H1 (cell line): ENCODE measurements around the gene ISG15. TPM values are rescaled to one million over a fixed set of nuclear protein-coding genes. Genes with fewer than 3 reads are reported as not detected.

Experiments used
- CTCF ChIA-PET: fragments of 300-600 bp; sonication (Branson Sonifier 250); formaldehyde crosslinking; loops from one replicate; lab custom pipeline; 2021; ENCODE audit not compliant: partially characterized antibody; lab: Charles Lee
- POLR2A ChIA-PET: fragments of 300-600 bp; sonication (Branson Sonifier 250); formaldehyde crosslinking; loops from one replicate; lab custom pipeline; 2021; ENCODE audit warnings: inconsistent platforms; ENCODE audit not compliant: partially characterized antibody; lab: Charles Lee
- DNase-seq, 2 experiments: peaks; one replicate each; pipeline versions ENCODE4 v3.0.0 to v3.0.0-alpha.2; 2010 to 2022; ENCODE audit warnings: low spot score in 2 of 2, low read depth in 1 of 2, mixed read lengths in 1 of 2
- FAIRE-seq: peaks from 2 replicates; lab custom pipeline; 2011; peaks lifted over from hg19 to GRCh38; lab: Jason Lieb, UNC
- H2AFZ ChIP-seq: 2 replicates; pipeline ENCODE4 v1.8.1; 2012; ENCODE audit warnings: low read length, inconsistent platforms
- H2AK5ac ChIP-seq: 2 replicates; pipeline ENCODE4 v1.6.1; 2013; ENCODE audit warnings: low read depth, low read length
- H2BK120ac ChIP-seq: replicated peaks from 2 replicates; pipeline ENCODE3; 2013; ENCODE audit warnings: low read depth, low read length, inconsistent platforms
- H2BK12ac ChIP-seq: 2 replicates; pipeline ENCODE4 v1.6.1; 2013; ENCODE audit warnings: low read depth, low read length
- H2BK15ac ChIP-seq: 2 replicates; pipeline ENCODE4 v1.6.1; 2013; ENCODE audit warnings: low read length
- H2BK20ac ChIP-seq: 2 replicates; pipeline ENCODE4 v1.6.1; 2013; ENCODE audit warnings: low read length
- H2BK5ac ChIP-seq: 2 replicates; pipeline ENCODE4 v1.6.1; 2013; ENCODE audit warnings: low read depth, low read length
- H3K14ac ChIP-seq: 2 replicates; pipeline ENCODE4 v1.6.1; 2013; ENCODE audit warnings: inconsistent platforms; ENCODE audit not compliant: insufficient read length
- H3K18ac ChIP-seq: 2 replicates; pipeline ENCODE4 v1.6.1; 2013; ENCODE audit warnings: low read length; ENCODE audit errors: extremely low read depth
- H3K23ac ChIP-seq: 2 replicates; pipeline ENCODE4 v1.6.1; 2013; ENCODE audit warnings: inconsistent platforms; ENCODE audit not compliant: insufficient read length
- H3K23me2 ChIP-seq: 2 replicates; pipeline ENCODE4 v1.6.1; 2013; ENCODE audit warnings: low read depth, low read length
- H3K27ac ChIP-seq: 2 replicates; pipeline ENCODE4 v1.6.1; 2011; ENCODE audit warnings: low read depth, low read length, inconsistent platforms
- H3K27me3 ChIP-seq, 4 experiments: replicated peaks in 1 of 4; 1 replicate in 1 of 4; 2 replicates in 3 of 4; pipeline versions ENCODE4 v1.6.1 to v1.8.1; 2011 to 2013; ENCODE audit warnings: low read length in 3 of 4, mild to moderate bottlenecking in 3 of 4, inconsistent platforms in 2 of 4, mixed read lengths in 2 of 4, moderate library complexity in 1 of 4; ENCODE audit not compliant: control insufficient read depth in 3 of 4, insufficient read depth in 3 of 4; ENCODE audit errors: extremely low read depth in 1 of 4
- H3K36me3 ChIP-seq, 4 experiments: 2 replicates each; pipeline versions ENCODE4 v1.6.1 to v1.8.1; 2011 to 2013; ENCODE audit warnings: mild to moderate bottlenecking in 4 of 4, low read length in 3 of 4, moderate library complexity in 2 of 4, control low read depth in 1 of 4, inconsistent platforms in 1 of 4; ENCODE audit not compliant: insufficient read depth in 4 of 4, control insufficient read depth in 2 of 4
- H3K4ac ChIP-seq: replicated peaks from 2 replicates; pipeline ENCODE3; 2013; ENCODE audit warnings: low read length, low read depth, mixed read lengths, inconsistent platforms; ENCODE audit not compliant: insufficient read length
- H3K4me1 ChIP-seq, 4 experiments: replicated peaks in 1 of 4; 1 replicate in 1 of 4; 2 replicates in 3 of 4; pipeline versions ENCODE4 v1.6.1 to v1.8.1; 2011 to 2013; ENCODE audit warnings: low read length in 3 of 4, inconsistent platforms in 2 of 4, mixed read lengths in 1 of 4; ENCODE audit not compliant: insufficient read depth in 4 of 4, control insufficient read depth in 3 of 4
- H3K4me2 ChIP-seq, 2 experiments: 2 replicates each; pipeline versions ENCODE4 v1.6.1 to v1.8.1; 2011 to 2013; ENCODE audit warnings: low read depth in 2 of 2, low read length in 2 of 2, control low read depth in 1 of 2, inconsistent platforms in 1 of 2, mild to moderate bottlenecking in 1 of 2; ENCODE audit not compliant: insufficient read depth in 1 of 2
- H3K4me3 ChIP-seq, 4 experiments: fragments of 200-600, 300-600 bp in 1 of 4; sonication (generic), shearing (Covaris generic), sonication (Bioruptor Twin) in 1 of 4; 2 replicates each; pipeline versions ENCODE4 v1.5.1 to v1.8.1; 2011 to 2016; ENCODE audit warnings: low read length in 4 of 4, low read depth in 3 of 4, control low read depth in 2 of 4, inconsistent platforms in 2 of 4, mild to moderate bottlenecking in 2 of 4, mixed read lengths in 1 of 4, moderate library complexity in 1 of 4; ENCODE audit not compliant: insufficient read depth in 2 of 4; ENCODE audit errors: extremely low read depth in 1 of 4
- H3K56ac ChIP-seq: replicated peaks from 2 replicates; pipeline ENCODE3; 2013; ENCODE audit warnings: low read depth, mild to moderate bottlenecking, mixed read lengths, low read length, inconsistent platforms; ENCODE audit not compliant: insufficient read length
- H3K79me1 ChIP-seq: 2 replicates; pipeline ENCODE4 v1.6.1; 2013; ENCODE audit warnings: low read depth, low read length, control low read depth
- H3K79me2 ChIP-seq, 2 experiments: 2 replicates each; pipeline versions ENCODE4 v1.6.1 to v1.8.1; 2012 to 2013; ENCODE audit warnings: low read length in 2 of 2, mild to moderate bottlenecking in 2 of 2, inconsistent platforms in 1 of 2; ENCODE audit not compliant: insufficient read depth in 2 of 2, control insufficient read depth in 1 of 2
- H3K9ac ChIP-seq, 4 experiments: replicated peaks in 1 of 4; 1 replicate in 1 of 4; 2 replicates in 3 of 4; pipeline versions ENCODE4 v1.6.1 to v1.8.1; 2011 to 2013; ENCODE audit warnings: low read depth in 3 of 4, low read length in 3 of 4, control low read depth in 2 of 4, mild to moderate bottlenecking in 2 of 4, moderate library complexity in 2 of 4, inconsistent platforms in 1 of 4; ENCODE audit errors: extremely low read depth in 1 of 4
- H3K9me3 ChIP-seq, 2 experiments: 2 replicates each; pipeline versions ENCODE4 v1.6.1 to v1.8.1; 2012 to 2013; ENCODE audit warnings: mild to moderate bottlenecking in 2 of 2, moderate library complexity in 2 of 2, control low read depth in 1 of 2, inconsistent platforms in 1 of 2, low read depth in 1 of 2, low read length in 1 of 2, mixed read lengths in 1 of 2; ENCODE audit not compliant: insufficient read depth in 2 of 2
- H4K20me1 ChIP-seq, 2 experiments: replicated peaks in 1 of 2; 2 replicates each; pipeline versions ENCODE3 to v1.8.1; 2011 to 2013; ENCODE audit warnings: inconsistent platforms in 2 of 2, low read length in 2 of 2, mild to moderate bottlenecking in 1 of 2; ENCODE audit not compliant: insufficient read depth in 2 of 2, control insufficient read depth in 1 of 2
- H4K5ac ChIP-seq: 2 replicates; pipeline ENCODE4 v1.6.1; 2013; ENCODE audit warnings: low read length, low read depth, mixed read lengths, inconsistent platforms; ENCODE audit not compliant: insufficient read length
- H4K8ac ChIP-seq: 2 replicates; pipeline ENCODE4 v1.8.0; 2013; ENCODE audit warnings: mild to moderate bottlenecking, moderate library complexity, low read length, inconsistent platforms; ENCODE audit not compliant: insufficient read depth; ENCODE audit errors: extremely low read depth
- H4K91ac ChIP-seq: replicated peaks from 2 replicates; pipeline ENCODE3; 2013; ENCODE audit warnings: low read length, mixed read lengths, inconsistent platforms; ENCODE audit not compliant: insufficient read length
- JUND ChIP-seq: IDR thresholded peaks from 2 replicates; pipeline ENCODE4 v1.6.1; 2011; ENCODE audit warnings: mild to moderate bottlenecking, improper control_type of control experiment, low read length
- KDM5A ChIP-seq: fragments of 200-600 bp; IDR thresholded peaks from 2 replicates; pipeline ENCODE4 v1.7.1; 2012; ENCODE audit warnings: mild to moderate bottlenecking, low read length, inconsistent platforms, mixed read lengths
- whole genome bisulfite sequencing, 2 experiments: shearing (Covaris generic) in 1 of 2; methylation state at CpG; one replicate each; pipeline versions ENCODE4 v1.1.6 to v1.1.7; 2013 to 2015; ENCODE audit warnings: low lambda C conversion rate in 2 of 2, mixed read lengths in 2 of 2, inconsistent platforms in 1 of 2, low coverage in 1 of 2, missing lambda C conversion rate in 1 of 2; ENCODE audit not compliant: insufficient replicate concordance in 2 of 2, insufficient coverage in 1 of 2, insufficient read length in 1 of 2; ENCODE audit errors: extremely low coverage in 1 of 2, missing lambda C conversion rate in 1 of 2; 5-methylcytosine and 5-hydroxymethylcytosine counted together
- polyA plus RNA-seq, 7 experiments: library from polyadenylated mRNA; depleted of rRNA in 3 of 7; stranded (reverse) in 5 of 7; unstranded in 2 of 7; fragments of >200 nt in 5 of 7; fragments of 200-250 nt in 2 of 7; gene quantifications; 1 replicate in 5 of 7; 2 replicates in 1 of 7; 4 replicates in 1 of 7; pipeline versions ENCODE4 v1.2.1 to v1.2.3, GENCODE V29; 2011 to 2013; ENCODE audit warnings: missing spikeins in 2 of 7, mixed read lengths in 2 of 7
- total RNA-seq: library from RNA; stranded (reverse); fragmentation: NEBNext Ultra II Directional; extraction: Animal tissue kit (Norgen Biotek cat#: 25700); gene quantifications from 2 replicates; pipeline ENCODE4 v1.2.1, GENCODE V29; 2021

Gene ISG15
- total and polyA plus RNA-seq, 2 of the 8 experiments (the other 6 are each of a cell fraction or from before 2014, with no cell fraction given): 29.3 to 121 TPM

GRCh38 chr1:981491-981954 is 31.8 kb upstream of the ISG15 start:
- CTCF ChIA-PET: interaction anchor here (0.5 to 6.9 kb wide), 15 partner anchors 9 to 310 kb away, joined by 3 to 86 read pairs (median 7); partner anchors contain the start of genes HES4 and ISG15
- H4K8ac ChIP-seq: no peak overlapping the region; the same call in 1 of the 2 replicates

More at GRCh38 chr1:981491-981954, 31.8 kb upstream of the ISG15 start:
- no peaks in the 10 kb centered on the region; a peak in 1 of 7 replicates for H3K4me1 ChIP-seq
- no peaks in the 10 kb centered on the region for H3K9me3 ChIP-seq
- peaks cover 0 to 25% (median 15%) of the 10 kb centered on the region in 4 experiments; a peak in 5 of 7 replicates for H3K27me3 ChIP-seq
- no peak overlapping the region for H2AFZ ChIP-seq
- no peak overlapping the region for H3K4ac ChIP-seq
- H3K4me3 ChIP-seq: no peak overlapping the region
- no peak overlapping the region for H3K9ac ChIP-seq
- H3K4me2 ChIP-seq: no peak overlapping the region
- H3K27ac ChIP-seq: no peak overlapping the region
- H4K20me1 ChIP-seq: peaks cover 0 to 8% of the 10 kb centered on the region in 2 experiments
- no peaks in the 10 kb centered on the region for H3K79me1 ChIP-seq
- no peaks in the 10 kb centered on the region; the same call in 1 of the 2 replicates for H3K23me2 ChIP-seq
- no peak overlapping the region for H2BK15ac ChIP-seq
- no peak overlapping the region for H3K56ac ChIP-seq
- FAIRE-seq: no peak
- 82% methylated on average over 14 of the region's 21 CpGs; no CpG with 5 or more reads in 1 of the 2 experiments for WGBS, 2 experiments
- H2BK5ac ChIP-seq: no peak overlapping the region
- TF ChIP-seq JUND (no peak), KDM5A (no peak)
- H4K91ac ChIP-seq: no peak overlapping the region
- no peak overlapping the region for H2BK20ac ChIP-seq
- H3K36me3 ChIP-seq: no peaks in the 10 kb centered on the region
- H2BK120ac ChIP-seq: no peak overlapping the region
- H3K23ac ChIP-seq: no peak overlapping the region
- no peak overlapping the region for H2BK12ac ChIP-seq
- DNase-seq: no peak
- H4K5ac ChIP-seq: no peak overlapping the region
- no peaks in the 10 kb centered on the region for H3K79me2 ChIP-seq
- POLR2A ChIA-PET: interaction anchor here (0.9 to 2.4 kb wide), 7 partner anchors 15 to 75 kb away, joined by 3 to 9 read pairs (median 3); partner anchors contain the start of gene HES4
- H3K14ac ChIP-seq: no peak overlapping the region
- no peak overlapping the region for H2AK5ac ChIP-seq
- H3K18ac ChIP-seq: no peak overlapping the region
